ENCODE measurements around the gene PKDCC.

PKDCC gene

GRCh38 chr2:42049221-42050009 lies 1.6 kb downstream of the PKDCC start:
- no peak for DNase-seq (ENCODE audit: low read depth in 2 of 2)

- no peak for DNase-seq (ENCODE audit: low read depth in 2 of 2)
Observed at GRCh38 chr2:42050010-42050702, 2.3 kb downstream of the PKDCC start.

- no peak for DNase-seq (ENCODE audit: low read depth in 2 of 2)
Observed at GRCh38 chr2:42050703-42051542, 3.1 kb downstream of the PKDCC start.

- no peak for DNase-seq (ENCODE audit: low read depth in 2 of 2)
Observed at GRCh38 chr2:42051543-42052235, 3.9 kb downstream of the PKDCC start.

GRCh38 chr2:42052702-42053481 lies 5.1 kb downstream of the PKDCC start:
- DNase-seq (ENCODE audit: low read depth in 2 of 2), result no peak

- DNase-seq (ENCODE audit: low read depth in 2 of 2), result no peak
Observed at GRCh38 chr2:42053482-42053790, 5.6 kb downstream of the PKDCC start.

GRCh38 chr2:42053791-42054701 lies 6.2 kb downstream of the PKDCC start:
- DNase-seq (ENCODE audit: low read depth in 2 of 2), result no peak

- DNase-seq (ENCODE audit: low read depth in 2 of 2), result no peak
Observed at GRCh38 chr2:42054714-42055430, 7.1 kb downstream of the PKDCC start.

GRCh38 chr2:42055573-42056514 lies 8.0 kb downstream of the PKDCC start:
- no peak for DNase-seq (ENCODE audit: low read depth in 2 of 2)

GRCh38 chr2:42057159-42057901 lies 9.5 kb downstream of the PKDCC start:
- DNase-seq (ENCODE audit: low read depth in 2 of 2), result no peak

- DNase-seq (ENCODE audit: low read depth in 2 of 2), result no peak
Observed at GRCh38 chr2:42057902-42058450, 10.2 kb downstream of the PKDCC start.

- DNase-seq (ENCODE audit: low read depth in 2 of 2), result no peak
Observed at GRCh38 chr2:42059261-42059898, 11.6 kb downstream of the PKDCC start.

- no peak for DNase-seq (ENCODE audit: low read depth in 2 of 2)
Observed at GRCh38 chr2:42060028-42060427, 12.2 kb downstream of the PKDCC start.

- no peak for DNase-seq (ENCODE audit: low read depth in 2 of 2)
Observed at GRCh38 chr2:42060718-42061619, 13.1 kb downstream of the PKDCC start.

- no peak for DNase-seq (ENCODE audit: low read depth in 2 of 2)
Observed at GRCh38 chr2:42061839-42062238, 14.0 kb downstream of the PKDCC start.

Measured in stimulated activated CD4-positive, alpha-beta T cell treated with anti-CD3 and anti-CD28 coated beads, Interleukin-1b, Interleukin-23, amount 100 ng/mL, for 4 hours (primary cell).